H9 (cell line): ENCODE measurements around the gene CCR9. TPM values are rescaled to one million over a fixed set of nuclear protein-coding genes. Genes with fewer than 3 reads are reported as not detected.

ENCODE experiments used
- DNase-seq: peaks from one replicate; pipeline ENCODE4 v3.0.0-alpha.2; 2017
- H2AFZ ChIP-seq: one replicate; pipeline ENCODE4 v1.6.1; 2013; ENCODE audit warnings: mild to moderate bottlenecking, low read length, control low read depth, moderate library complexity
- H2AK5ac ChIP-seq: 2 replicates; pipeline ENCODE4 v1.6.1; 2013; ENCODE audit warnings: low read length, control low read depth, mixed read lengths; ENCODE audit not compliant: insufficient read length
- H2BK120ac ChIP-seq: one replicate; pipeline ENCODE4 v1.6.1; 2013; ENCODE audit warnings: low read depth, mild to moderate bottlenecking, low read length, control low read depth, inconsistent platforms; ENCODE audit not compliant: poor library complexity, severe bottlenecking
- H2BK12ac ChIP-seq: 2 replicates; pipeline ENCODE4 v1.6.1; 2013; ENCODE audit warnings: low read length, control low read depth, mixed read lengths, low read depth; ENCODE audit not compliant: insufficient read length
- H2BK15ac ChIP-seq: 2 replicates; pipeline ENCODE4 v1.6.1; 2013; ENCODE audit warnings: low read depth, low read length, control low read depth
- H2BK20ac ChIP-seq: one replicate; pipeline ENCODE4 v1.6.1; 2013; ENCODE audit warnings: low read depth, mild to moderate bottlenecking, low read length, control low read depth, inconsistent platforms; ENCODE audit not compliant: poor library complexity, severe bottlenecking
- H2BK5ac ChIP-seq: 2 replicates; pipeline ENCODE4 v1.6.1; 2013; ENCODE audit warnings: low read length, control low read depth, mixed read lengths; ENCODE audit not compliant: insufficient read length
- H3K14ac ChIP-seq: 2 replicates; pipeline ENCODE4 v1.6.1; 2013; ENCODE audit warnings: low read length, control low read depth; ENCODE audit not compliant: insufficient read depth
- H3K18ac ChIP-seq: 2 replicates; pipeline ENCODE4 v1.6.1; 2013; ENCODE audit warnings: low read depth, mild to moderate bottlenecking, mixed read lengths, low read length, control low read depth; ENCODE audit not compliant: insufficient read length
- H3K23ac ChIP-seq: 2 replicates; pipeline ENCODE4 v1.6.1; 2013; ENCODE audit warnings: low read length, control low read depth, mixed read lengths, low read depth; ENCODE audit not compliant: insufficient read length
- H3K23me2 ChIP-seq: 2 replicates; pipeline ENCODE4 v1.6.1; 2013; ENCODE audit warnings: low read depth, mild to moderate bottlenecking, mixed read lengths, low read length, control low read depth; ENCODE audit not compliant: insufficient read length, poor library complexity, severe bottlenecking
- H3K27ac ChIP-seq: 2 replicates; pipeline ENCODE4 v1.5.1; 2013; ENCODE audit warnings: low read length, control low read depth, mixed read lengths, low read depth; ENCODE audit not compliant: insufficient read length
- H3K27me3 ChIP-seq: 2 replicates; pipeline ENCODE4 v1.6.1; 2013; ENCODE audit warnings: low read length, control low read depth, inconsistent platforms; ENCODE audit not compliant: insufficient read depth
- H3K4ac ChIP-seq: 2 replicates; pipeline ENCODE4 v1.6.1; 2013; ENCODE audit warnings: low read depth, mild to moderate bottlenecking, control low read depth, inconsistent platforms, low read length, moderate library complexity
- H3K4me1 ChIP-seq: 2 replicates; pipeline ENCODE4 v1.6.1; 2013; ENCODE audit warnings: low read length, control low read depth, inconsistent platforms; ENCODE audit not compliant: insufficient read depth
- H3K4me2 ChIP-seq: 2 replicates; pipeline ENCODE4 v1.6.1; 2013; ENCODE audit warnings: low read length, control low read depth, mixed read lengths; ENCODE audit not compliant: insufficient read length, insufficient read depth
- H3K56ac ChIP-seq: 2 replicates; pipeline ENCODE4 v1.6.1; 2013; ENCODE audit warnings: low read depth, mild to moderate bottlenecking, mixed read lengths, low read length, control low read depth; ENCODE audit not compliant: insufficient read length
- H3K79me1 ChIP-seq: 2 replicates; pipeline ENCODE4 v1.6.1; 2013; ENCODE audit warnings: low read depth, mild to moderate bottlenecking, moderate library complexity, low read length, control low read depth, inconsistent platforms; ENCODE audit not compliant: insufficient read depth, poor library complexity, severe bottlenecking
- H3K79me2 ChIP-seq: 2 replicates; pipeline ENCODE4 v1.6.1; 2013; ENCODE audit warnings: low read length, control low read depth, inconsistent platforms; ENCODE audit not compliant: insufficient read depth
- H3K9ac ChIP-seq: 2 replicates; pipeline ENCODE4 v1.6.1; 2013; ENCODE audit warnings: low read length, control low read depth, mixed read lengths; ENCODE audit not compliant: insufficient read length; ENCODE audit errors: extremely low read depth
- H3K9me3 ChIP-seq: one replicate; pipeline ENCODE4 v1.6.1; 2013; ENCODE audit warnings: low read depth, low read length, inconsistent platforms; ENCODE audit not compliant: control insufficient read depth
- H3T11ph ChIP-seq: one replicate; pipeline ENCODE4 v1.6.1; 2013; ENCODE audit warnings: mild to moderate bottlenecking, low read length, control low read depth, inconsistent platforms
- H4K20me1 ChIP-seq: one replicate; pipeline ENCODE4 v1.6.1; 2013; ENCODE audit not compliant: control insufficient read depth, insufficient read length, insufficient read depth
- H4K5ac ChIP-seq: 2 replicates; pipeline ENCODE4 v1.6.1; 2013; ENCODE audit warnings: low read depth, mild to moderate bottlenecking, mixed read lengths, low read length, control low read depth; ENCODE audit not compliant: insufficient read length
- H4K8ac ChIP-seq: replicated peaks from 2 replicates; pipeline ENCODE4 v1.6.1; 2013; ENCODE audit warnings: low read length, control low read depth, mixed read lengths, low read depth; ENCODE audit not compliant: insufficient read length
- H4K91ac ChIP-seq: 2 replicates; pipeline ENCODE4 v1.6.1; 2013; ENCODE audit warnings: low read depth, mild to moderate bottlenecking, moderate library complexity, mixed read lengths, low read length, control low read depth; ENCODE audit not compliant: insufficient read length
- H3K27ac Mint-ChIP-seq, 3 experiments: 2 replicates in 2 of 3; 3 replicates in 1 of 3; pipeline ENCODE4 v1.8.0; 2020 to 2021; ENCODE audit warnings: mixed read lengths in 3 of 3, mild to moderate bottlenecking in 1 of 3, moderate library complexity in 1 of 3
- H3K27me3 Mint-ChIP-seq: 2 replicates; pipeline ENCODE4 v1.8.0; 2021; ENCODE audit warnings: low read depth, mild to moderate bottlenecking, moderate library complexity, mixed read lengths
- H3K36me3 Mint-ChIP-seq, 3 experiments: 2 replicates in 2 of 3; 3 replicates in 1 of 3; pipeline ENCODE4 v1.8.0; 2020 to 2021; ENCODE audit warnings: low read depth in 3 of 3, mixed read lengths in 3 of 3; ENCODE audit not compliant: insufficient read depth in 1 of 3
- H3K4me1 Mint-ChIP-seq, 2 experiments: 2 replicates each; pipeline ENCODE4 v1.8.0; 2020; ENCODE audit warnings: mixed read lengths in 2 of 2
- H3K4me3 Mint-ChIP-seq, 2 experiments: 2 replicates in 1 of 2; 3 replicates in 1 of 2; pipeline ENCODE4 v1.8.0; 2020 to 2021; ENCODE audit warnings: mild to moderate bottlenecking in 2 of 2, mixed read lengths in 2 of 2, moderate library complexity in 1 of 2
- H3K9me3 Mint-ChIP-seq, 2 experiments: 2 replicates in 1 of 2; 3 replicates in 1 of 2; pipeline ENCODE4 v1.8.0; 2020; ENCODE audit warnings: mild to moderate bottlenecking in 2 of 2, mixed read lengths in 2 of 2, moderate library complexity in 1 of 2
- CTCF ChIP-seq: fragments of 200-600 bp; sonication (generic); conservative IDR thresholded peaks from 3 replicates; pipeline ENCODE4 v1.8.0; 2021; ENCODE audit warnings: antibody characterized with exemption, mild to moderate bottlenecking
- WGBS: extraction: QIAGEN DNeasy Blood & Tissue Kit; methylation state at CpG from one replicate; pipeline ENCODE4 v1.1.7; 2013; ENCODE audit warnings: missing lambda C conversion rate, low lambda C conversion rate, mixed read lengths; ENCODE audit not compliant: insufficient read length; ENCODE audit errors: extremely low coverage; 5-methylcytosine and 5-hydroxymethylcytosine counted together
- total RNA-seq: library from RNA; stranded (reverse); gene quantifications from 2 replicates; pipeline ENCODE4 v1.2.1, GENCODE V29; 2021

CCR9 gene
- total RNA-seq, 1 experiment from 2014 or later = not detected

GRCh38 chr3:45911511-45912226 is 25.3 kb downstream of the CCR9 start:
- H3K27me3 ChIP-seq = no peaks in the 10 kb centered on the region
- no peaks in the 10 kb centered on the region; a peak in 1 of 7 replicates for H3K36me3 Mint-ChIP-seq

More at GRCh38 chr3:45911511-45912226, 25.3 kb downstream of the CCR9 start:
- Histone ChIP-seq H4K8ac (no peak overlapping the region), H3T11ph (no peak overlapping the region), H2BK5ac (no peak overlapping the region), H3K4ac (no peak overlapping the region), H3K4me2 (no peak overlapping the region), H2BK20ac (no peak overlapping the region), H2BK15ac (no peak overlapping the region), H3K9me3 (no peaks in the 10 kb centered on the region), H4K5ac (no peak overlapping the region), H2AK5ac (no peak overlapping the region), H2AFZ (no peak overlapping the region), H3K23me2 (no peaks in the 10 kb centered on the region), H4K20me1 (no peaks in the 10 kb centered on the region), H3K4me1 (no peaks in the 10 kb centered on the region; the same call in 1 of the 2 replicates), H3K14ac (no peak overlapping the region), H3K79me1 (no peaks in the 10 kb centered on the region), H3K27ac (no peak overlapping the region), H2BK120ac (no peak overlapping the region), H3K56ac (no peak overlapping the region), H3K9ac (no peak overlapping the region), H3K79me2 (no peaks in the 10 kb centered on the region), H2BK12ac (no peak overlapping the region), H4K91ac (no peak overlapping the region), H3K18ac (no peak overlapping the region), H3K23ac (no peak overlapping the region)
- Mint-ChIP-seq H3K27me3 (peaks cover 35% of the 10 kb centered on the region), H3K4me3 (no peak overlapping the region), H3K9me3 (no peaks in the 10 kb centered on the region), H3K4me1 (peaks cover 7 to 9% of the 10 kb centered on the region in 2 experiments), H3K27ac (no peak overlapping the region)
- WGBS = no CpG with 5 or more reads among the region's 11 CpGs
- no peak for DNase-seq
- no peak for TF ChIP-seq CTCF
